Fibroblast of lung (primary cell): ENCODE measurements around the gene ATRNL1.

Experiments used
- EZH2 ChIP-seq: IDR thresholded peaks from 2 replicates; pipeline ENCODE4 v1.5.1; 2012; ENCODE audit warnings: low read length, control low read depth, mild to moderate bottlenecking; ENCODE audit errors: missing control alignments
- TF ChIP-seq, protein P1 (sequence below), 2 donors: IDR thresholded peaks in 1 of 2; conservative IDR thresholded peaks in 1 of 2; 1 replicate in 1 of 2; 2 replicates in 1 of 2; pipeline ENCODE4 v1.5.1; 2011 to 2012; ENCODE audit warnings: low read length in 2 of 2, control low read depth in 1 of 2, inconsistent platforms in 1 of 2, low read depth in 1 of 2, mild to moderate bottlenecking in 1 of 2

DNA sequence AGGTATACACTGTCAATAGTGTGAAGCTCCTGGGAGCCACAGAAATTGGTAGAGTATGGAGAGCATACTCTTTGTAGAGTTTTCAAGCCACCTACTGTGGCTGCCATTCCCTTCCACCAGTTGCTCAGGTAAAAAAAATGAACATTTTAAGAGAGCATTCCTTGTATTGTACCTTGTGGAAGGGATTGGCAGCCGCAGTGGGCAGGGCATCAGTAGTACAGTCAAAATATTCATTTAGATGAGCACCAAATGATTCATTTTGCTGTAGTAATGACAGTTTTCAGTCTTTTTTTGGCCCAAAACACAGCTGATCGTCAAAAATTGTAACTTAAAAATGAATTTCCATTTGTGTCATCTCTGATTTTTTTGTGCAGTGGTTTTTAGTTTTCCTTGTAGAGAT lies 304.9 kb downstream of the ATRNL1 start:
- TF ChIP-seq, protein P1, sequence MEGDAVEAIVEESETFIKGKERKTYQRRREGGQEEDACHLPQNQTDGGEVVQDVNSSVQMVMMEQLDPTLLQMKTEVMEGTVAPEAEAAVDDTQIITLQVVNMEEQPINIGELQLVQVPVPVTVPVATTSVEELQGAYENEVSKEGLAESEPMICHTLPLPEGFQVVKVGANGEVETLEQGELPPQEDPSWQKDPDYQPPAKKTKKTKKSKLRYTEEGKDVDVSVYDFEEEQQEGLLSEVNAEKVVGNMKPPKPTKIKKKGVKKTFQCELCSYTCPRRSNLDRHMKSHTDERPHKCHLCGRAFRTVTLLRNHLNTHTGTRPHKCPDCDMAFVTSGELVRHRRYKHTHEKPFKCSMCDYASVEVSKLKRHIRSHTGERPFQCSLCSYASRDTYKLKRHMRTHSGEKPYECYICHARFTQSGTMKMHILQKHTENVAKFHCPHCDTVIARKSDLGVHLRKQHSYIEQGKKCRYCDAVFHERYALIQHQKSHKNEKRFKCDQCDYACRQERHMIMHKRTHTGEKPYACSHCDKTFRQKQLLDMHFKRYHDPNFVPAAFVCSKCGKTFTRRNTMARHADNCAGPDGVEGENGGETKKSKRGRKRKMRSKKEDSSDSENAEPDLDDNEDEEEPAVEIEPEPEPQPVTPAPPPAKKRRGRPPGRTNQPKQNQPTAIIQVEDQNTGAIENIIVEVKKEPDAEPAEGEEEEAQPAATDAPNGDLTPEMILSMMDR (conservative IDR thresholded peaks at IDR 0.05 in 1 of 2, IDR thresholded peaks at IDR 0.05 in 1 of 2; ENCODE audit: low read depth in 1 of 2, low read length in 2 of 2): no peak
- TF ChIP-seq EZH2: no peak
